WTC11 (cell line): ENCODE data around the gene NAT8. TPM values are rescaled to one million over a fixed set of nuclear protein-coding genes. Genes with fewer than 3 reads are reported as not detected.

ENCODE experiments used
- ATAC-seq: fragments of 200-7000 bp; cut with Tn5 transposase; 2 replicates; pipeline ENCODE4 v1.10.0; 2021; ENCODE audit warnings: mild to moderate bottlenecking, moderate library complexity
- CTCF ChIA-PET: fragments of 300-600 bp; sonication (Branson Sonifier 250); formaldehyde crosslinking; loops from one replicate; lab custom pipeline; 2021; ENCODE audit warnings: antibody characterized with exemption; lab: Charles Lee
- POLR2A ChIA-PET: fragments of 350-600 bp; sonication (Branson Sonifier 250); formaldehyde crosslinking; loops from one replicate; lab custom pipeline; 2021; ENCODE audit warnings: antibody characterized with exemption; lab: Charles Lee
- DNase-seq: peaks from one replicate; pipeline ENCODE4 v3.0.0; 2021; ENCODE audit warnings: low spot score
- H3K27ac Mint-ChIP-seq: 2 replicates; pipeline ENCODE4 v1.8.0; 2021; ENCODE audit warnings: mixed read lengths
- H3K27me3 Mint-ChIP-seq: 2 replicates; pipeline ENCODE4 v1.8.0; 2021; ENCODE audit warnings: low read depth, mild to moderate bottlenecking, moderate library complexity, mixed read lengths
- H3K36me3 Mint-ChIP-seq: 2 replicates; pipeline ENCODE4 v1.8.0; 2021; ENCODE audit warnings: mixed read lengths
- H3K4me1 Mint-ChIP-seq: 2 replicates; pipeline ENCODE4 v1.8.0; 2022; ENCODE audit warnings: mixed read lengths
- H3K4me3 Mint-ChIP-seq: 2 replicates; pipeline ENCODE4 v1.8.0; 2021; ENCODE audit warnings: mild to moderate bottlenecking, moderate library complexity, mixed read lengths
- H3K9me3 Mint-ChIP-seq: 2 replicates; pipeline ENCODE4 v1.8.0; 2021; ENCODE audit warnings: mixed read lengths
- ATF1 ChIP-seq: sonication (generic); formaldehyde crosslinking; IDR thresholded peaks from 2 replicates; pipeline ENCODE4 v1.8.1; 2023; ENCODE audit warnings: mild to moderate bottlenecking, moderate library complexity, missing genetic modification reagents
- CREM ChIP-seq: sonication (generic); formaldehyde crosslinking; IDR thresholded peaks from 2 replicates; pipeline ENCODE4 v1.8.1; 2022; ENCODE audit warnings: mild to moderate bottlenecking, missing genetic modification reagents, moderate library complexity
- GABPB1 ChIP-seq: sonication (generic); formaldehyde crosslinking; IDR thresholded peaks from 2 replicates; pipeline ENCODE4 v1.8.1; 2023; ENCODE audit warnings: mild to moderate bottlenecking, missing genetic modification reagents
- JAZF1 ChIP-seq: fragments of 250-450 bp; sonication (Bioruptor Pico); IDR thresholded peaks from 2 replicates; pipeline ENCODE4 v1.9.0; 2021; ENCODE audit warnings: moderate library complexity, mild to moderate bottlenecking, inconsistent platforms
- KAT7 ChIP-seq: sonication (generic); formaldehyde crosslinking; IDR thresholded peaks from 2 replicates; pipeline ENCODE4 v1.8.1; 2023; ENCODE audit warnings: missing genetic modification reagents, mild to moderate bottlenecking, borderline replicate concordance
- MAX ChIP-seq: sonication (generic); formaldehyde crosslinking; IDR thresholded peaks from 2 replicates; pipeline ENCODE4 v1.8.0; 2022; ENCODE audit warnings: mild to moderate bottlenecking, missing genetic modification reagents
- MYBL2 ChIP-seq: sonication (generic); formaldehyde crosslinking; IDR thresholded peaks from 2 replicates; pipeline ENCODE4 v1.8.1; 2023; ENCODE audit warnings: mild to moderate bottlenecking, moderate library complexity, missing genetic modification reagents
- NFATC4 ChIP-seq: fragments of 250-450 bp; sonication (Bioruptor Pico); IDR thresholded peaks from 2 replicates; pipeline ENCODE4 v1.9.0; 2021; ENCODE audit warnings: mild to moderate bottlenecking
- NFYB ChIP-seq: sonication (generic); formaldehyde crosslinking; conservative IDR thresholded peaks from 2 replicates; pipeline ENCODE4 v1.8.0; 2022; ENCODE audit warnings: low read depth, missing genetic modification reagents
- NR1H2 ChIP-seq: sonication (generic); formaldehyde crosslinking; IDR thresholded peaks from 2 replicates; pipeline ENCODE4 v1.9.0; 2021; ENCODE audit warnings: mild to moderate bottlenecking, moderate library complexity, missing genetic modification reagents
- NR2C2 ChIP-seq: sonication (generic); formaldehyde crosslinking; IDR thresholded peaks from 2 replicates; pipeline ENCODE4 v1.8.0; 2022; ENCODE audit warnings: mild to moderate bottlenecking, missing genetic modification reagents
- PRDM15 ChIP-seq: sonication (generic); formaldehyde crosslinking; IDR thresholded peaks from 2 replicates; pipeline ENCODE4 v1.8.0; 2022; ENCODE audit warnings: missing genetic modification reagents
- SMAD4 ChIP-seq: sonication (generic); formaldehyde crosslinking; IDR thresholded peaks from 2 replicates; pipeline ENCODE4 v1.8.0; 2022; ENCODE audit warnings: mild to moderate bottlenecking, missing genetic modification reagents
- STAT6 ChIP-seq: sonication (generic); formaldehyde crosslinking; conservative IDR thresholded peaks from 2 replicates; pipeline ENCODE4 v1.8.1; 2023; ENCODE audit warnings: mild to moderate bottlenecking, low read depth, missing genetic modification reagents, moderate library complexity
- TEAD1 ChIP-seq: sonication (generic); formaldehyde crosslinking; IDR thresholded peaks from 2 replicates; pipeline ENCODE4 v1.8.0; 2022; ENCODE audit warnings: mild to moderate bottlenecking, missing genetic modification reagents
- TEAD4 ChIP-seq: sonication (generic); formaldehyde crosslinking; IDR thresholded peaks from 2 replicates; pipeline ENCODE4 v1.8.0; 2022; ENCODE audit warnings: mild to moderate bottlenecking, missing genetic modification reagents
- TP53 ChIP-seq: sonication (generic); formaldehyde crosslinking; IDR thresholded peaks from 2 replicates; pipeline ENCODE4 v1.8.1; 2023; ENCODE audit warnings: mild to moderate bottlenecking, missing genetic modification reagents
- ZBTB21 ChIP-seq: sonication (generic); formaldehyde crosslinking; IDR thresholded peaks from 2 replicates; pipeline ENCODE4 v1.8.1; 2023; ENCODE audit warnings: mild to moderate bottlenecking, missing genetic modification reagents, borderline replicate concordance
- ZNF138 ChIP-seq: sonication (generic); formaldehyde crosslinking; conservative IDR thresholded peaks from 2 replicates; pipeline ENCODE4 v1.8.1; 2022; ENCODE audit warnings: mild to moderate bottlenecking, moderate library complexity, missing genetic modification reagents
- ZNF219 ChIP-seq: sonication (generic); formaldehyde crosslinking; IDR thresholded peaks from 2 replicates; pipeline ENCODE4 v1.8.0; 2023; ENCODE audit warnings: missing genetic modification reagents, mild to moderate bottlenecking, borderline replicate concordance
- ZNF263 ChIP-seq: sonication (generic); formaldehyde crosslinking; IDR thresholded peaks from 2 replicates; pipeline ENCODE4 v1.8.1; 2022; ENCODE audit warnings: low read depth, mild to moderate bottlenecking, moderate library complexity, missing genetic modification reagents
- ZNF317 ChIP-seq: sonication (generic); formaldehyde crosslinking; IDR thresholded peaks from 2 replicates; pipeline ENCODE4 v1.8.1; 2023; ENCODE audit warnings: low read depth, mild to moderate bottlenecking, moderate library complexity, missing genetic modification reagents, borderline replicate concordance
- ZNF532 ChIP-seq: fragments of 250-450 bp; sonication (Bioruptor Pico); IDR thresholded peaks from 2 replicates; pipeline ENCODE4 v1.9.0; 2021; ENCODE audit warnings: mild to moderate bottlenecking, borderline replicate concordance
- total RNA-seq: library from RNA; stranded (reverse); gene quantifications from 3 replicates; pipeline ENCODE4 v1.2.3, GENCODE V29; 2021

The NAT8 gene
- total RNA-seq, 1 experiment from 2014 or later: not detected

- DNase-seq (no peak), ATAC-seq (no peak)
- ChIA-PET CTCF (no interaction called here), POLR2A (no interaction called here)
- peaks cover 59% of the 10 kb centered on the region for H3K27me3 Mint-ChIP-seq
- peaks cover 49% of the 10 kb centered on the region for H3K9me3 Mint-ChIP-seq
- no peaks in the 10 kb centered on the region for H3K4me1 Mint-ChIP-seq
- H3K27ac Mint-ChIP-seq: no peak overlapping the region
- no peak for TF ChIP-seq ZBTB21 (CRISPR knock-in tag)
- TF ChIP-seq TEAD4: no peak
- no peak for TF ChIP-seq STAT6 (CRISPR knock-in tag)
- TF ChIP-seq ZNF532 (CRISPR knock-in tag): no peak
- TF ChIP-seq ZNF317 (CRISPR knock-in tag): no peak
- TF ChIP-seq KAT7: no peak
- TF ChIP-seq MYBL2 (CRISPR knock-in tag): no peak
- no peak for TF ChIP-seq NR2C2 (CRISPR knock-in tag)
- TF ChIP-seq TEAD1 (CRISPR knock-in tag): no peak
- TF ChIP-seq ATF1 (CRISPR knock-in tag): no peak
- no peak for TF ChIP-seq JAZF1
- no peak for TF ChIP-seq NFYB (CRISPR knock-in tag)
- no peak for TF ChIP-seq MAX (CRISPR knock-in tag)
- no peak for TF ChIP-seq NR1H2
- no peak for TF ChIP-seq CREM (CRISPR knock-in tag)
- H3K4me3 Mint-ChIP-seq: no peak overlapping the region
- H3K36me3 Mint-ChIP-seq: peaks cover 32% of the 10 kb centered on the region
Measured at GRCh38 chr2:73640946-73641766, 1.1 kb downstream of the NAT8 start.

- H3K4me3 Mint-ChIP-seq: no peak overlapping the region
- H3K27me3 Mint-ChIP-seq: peaks cover 54% of the 10 kb centered on the region
- TF ChIP-seq ZNF219 (no peak), KAT7 (no peak), ZNF263 (CRISPR knock-in tag) (no peak), NFATC4 (CRISPR knock-in tag) (no peak), GABPB1 (no peak), PRDM15 (CRISPR knock-in tag) (no peak), TP53 (CRISPR knock-in tag) (no peak), ZNF138 (no peak), SMAD4 (CRISPR knock-in tag) (no peak), TEAD4 (no peak)
- TF ChIP-seq, all 79 proteins: peak for 0
- ATAC-seq (no peak), DNase-seq (no peak)
- H3K4me1 Mint-ChIP-seq: no peaks in the 10 kb centered on the region
- H3K27ac Mint-ChIP-seq: no peak overlapping the region
- peaks cover 32% of the 10 kb centered on the region for H3K36me3 Mint-ChIP-seq
- CTCF ChIA-PET: no interaction called here
- POLR2A ChIA-PET: no interaction called here
- peaks cover 49% of the 10 kb centered on the region for H3K9me3 Mint-ChIP-seq
Measured at GRCh38 chr2:73640511-73640911, 1.7 kb downstream of the NAT8 start.
